Measurements from ENCODE around the gene C17orf107. TPM values are rescaled to one million over a fixed set of nuclear protein-coding genes. Genes with fewer than 3 reads are reported as not detected.

C17orf107 gene
- total and polyA plus RNA-seq, 2 of the 13 experiments (the other 11 are each of a cell fraction or from before 2014, with no cell fraction given), result 0.20 to 0.59 TPM

DNA sequence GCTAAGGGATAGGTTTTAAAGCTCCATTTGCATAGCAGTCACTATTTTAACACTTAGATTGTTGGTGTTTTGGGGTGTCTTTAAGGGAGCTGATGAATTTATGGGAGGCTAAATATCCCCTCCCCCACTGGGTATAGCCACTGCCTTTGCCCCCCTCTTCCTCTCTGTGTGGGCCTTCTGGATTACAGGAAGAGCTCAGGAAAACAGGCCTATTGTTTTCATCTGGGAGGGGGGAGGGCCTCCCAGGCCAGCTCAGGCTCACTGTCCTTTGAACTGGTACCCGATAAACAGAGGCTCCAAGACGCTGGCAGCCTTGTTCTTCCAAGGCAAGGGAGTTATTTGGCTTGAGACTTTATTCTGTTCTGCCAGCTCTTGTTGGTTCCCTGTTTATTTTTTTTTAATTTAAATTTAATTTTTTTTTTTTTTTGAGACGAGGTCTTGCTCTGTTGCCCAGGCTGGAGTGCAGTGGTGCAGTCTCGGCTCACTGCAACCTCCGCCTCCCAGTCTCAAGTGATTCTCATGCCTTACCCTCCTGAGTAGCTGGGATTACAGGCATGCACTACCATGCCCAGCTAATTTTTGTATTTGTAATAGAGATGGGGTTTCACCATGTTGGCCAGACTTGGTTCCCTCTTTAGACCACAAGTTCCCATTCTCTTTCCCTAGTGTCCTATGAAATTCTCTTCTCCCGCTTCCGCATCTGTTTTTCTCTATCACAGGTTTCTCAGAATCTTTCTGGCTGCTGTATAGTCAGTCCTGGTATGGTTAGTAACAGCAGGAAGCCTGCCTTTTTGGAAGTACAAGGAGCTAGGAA is 41.1 kb upstream of the C17orf107 start (continued):
- TF ChIP-seq NR2F6 (IDR thresholded peaks at IDR 0.05), result no peak
- TF ChIP-seq NR2F6 (CRISPR knock-in tag; IDR thresholded peaks at IDR 0.05), result 0 out of 2 replicates have a peak, but pooled peaks have one; percentile 18
- TF ChIP-seq GATAD2A (CRISPR knock-in tag; IDR thresholded peaks at IDR 0.05), result peak; percentile 81
- TF ChIP-seq PHF20 (CRISPR knock-in tag; IDR thresholded peaks at IDR 0.05), result 0 out of 2 replicates have a peak, but pooled peaks have one; percentile 31
- TF ChIP-seq KDM2A (CRISPR knock-in tag; IDR thresholded peaks at IDR 0.05; ENCODE audit: borderline replicate concordance, low read depth), result 0 out of 2 replicates have a peak, but pooled peaks have one; percentile 15
- peak; percentile 37; the same call in 1 of the 2 replicates for TF ChIP-seq FOSL2 (CRISPR knock-in tag; IDR thresholded peaks at IDR 0.05)
- TF ChIP-seq SIX4 (CRISPR knock-in tag; IDR thresholded peaks at IDR 0.05), result peak; percentile 27; the same call in 1 of the 2 replicates
- peak; percentile 96 for TF ChIP-seq SOX5 (CRISPR knock-in tag; IDR thresholded peaks at IDR 0.05; ENCODE audit: borderline replicate concordance)
- peak; percentile 41; the same call in 1 of the 2 replicates for TF ChIP-seq IRF2 (CRISPR knock-in tag; IDR thresholded peaks at IDR 0.05)
- peak; percentile 51; the same call in 1 of the 2 replicates for TF ChIP-seq ZNF431 (CRISPR knock-in tag; IDR thresholded peaks at IDR 0.05; ENCODE audit: borderline replicate concordance, low read depth)
- TF ChIP-seq PATZ1 (CRISPR knock-in tag; IDR thresholded peaks at IDR 0.05), result peak; percentile 91
- TF ChIP-seq FOXO1 (CRISPR knock-in tag; IDR thresholded peaks at IDR 0.05), result peak; percentile 82
- TF ChIP-seq NCOA2 (CRISPR knock-in tag; IDR thresholded peaks at IDR 0.05), result peak; percentile 62
- peak; percentile 75; the same call in 1 of the 2 replicates for TF ChIP-seq ETV5 (CRISPR knock-in tag; IDR thresholded peaks at IDR 0.05; ENCODE audit: borderline replicate concordance)
- peak; percentile 63 for TF ChIP-seq HNF4A (CRISPR knock-in tag; IDR thresholded peaks at IDR 0.05)
- peak; percentile 58 for TF ChIP-seq TBX2 (CRISPR knock-in tag; IDR thresholded peaks at IDR 0.05; ENCODE audit: borderline replicate concordance)
- TF ChIP-seq SP5 (CRISPR knock-in tag; IDR thresholded peaks at IDR 0.05; ENCODE audit: borderline replicate concordance, low read depth), result 0 out of 2 replicates have a peak, but pooled peaks have one; percentile 53
- TF ChIP-seq GABPA (IDR thresholded peaks at IDR 0.05; ENCODE audit: low read depth, low read length), result no peak
- TF ChIP-seq GABPA (CRISPR knock-in tag; IDR thresholded peaks at IDR 0.05; ENCODE audit: low read depth), result peak; percentile 59
- TF ChIP-seq NFE2 (CRISPR knock-in tag; IDR thresholded peaks at IDR 0.05), result no peak
- TF ChIP-seq ARID4A (CRISPR knock-in tag; IDR thresholded peaks at IDR 0.05; ENCODE audit: borderline replicate concordance), result peak; percentile 30; the same call in 1 of the 2 replicates
- peak in 1 of 2 experiments; percentile 72; a peak in 2 of 4 replicates for TF ChIP-seq EP300 (IDR thresholded peaks at IDR 0.05; ENCODE audit: low read depth in 2 of 2, low read length in 2 of 2)
- peak; percentile 53; the same call in 1 of the 2 replicates for TF ChIP-seq EP300 (CRISPR knock-in tag; IDR thresholded peaks at IDR 0.05; ENCODE audit: borderline replicate concordance)
- TF ChIP-seq PRPF4 (IDR thresholded peaks at IDR 0.05; ENCODE audit: low read depth, low read length, poor library complexity, severe bottlenecking), result peak; percentile 66
- 0 out of 2 replicates have a peak, but pooled peaks have one; percentile 36 for TF ChIP-seq ZNF552 (CRISPR knock-in tag; IDR thresholded peaks at IDR 0.05; ENCODE audit: borderline replicate concordance)

All from HepG2 (cell line).